HepG2 (cell line): ENCODE data around the gene SAE1. TPM values are rescaled to one million over a fixed set of nuclear protein-coding genes. Genes with fewer than 3 reads are reported as not detected.

ENCODE experiments used
- ATAC-seq: fragments of 200-7000 bp; cut with Tn5 transposase; 3 replicates; pipeline ENCODE4 v1.9.1; 2020; ENCODE audit warnings: mild to moderate bottlenecking, moderate library complexity
- BruUV-seq: library from RNA; stranded (reverse); fragments of 400-500 nt; replicated peaks from 2 replicates; lab custom pipeline; 2021; lab: Mats Ljungman, UMichigan
- CTCF ChIA-PET: fragments of 300-600 bp; formaldehyde crosslinking; extraction: SDS; loops from one replicate; lab custom pipeline; 2021; ENCODE audit warnings: low total read pairs, inconsistent platforms, low intra/inter-chr PET ratio; lab: Yijun Ruan, JAX
- POLR2A ChIA-PET: fragments of 350-600 bp; sonication (Branson Sonifier 250); formaldehyde crosslinking; loops from one replicate; lab custom pipeline; 2020; ENCODE audit warnings: antibody characterized with exemption, inconsistent platforms; lab: Yijun Ruan, JAX
- DNase-seq: peaks from one replicate; pipeline ENCODE4 v3.0.0-alpha.2; 2015; ENCODE audit warnings: low spot score
- FAIRE-seq: peaks from 3 replicates; lab custom pipeline; 2011; peaks lifted over from hg19 to GRCh38; lab: Jason Lieb, UNC
- H2AFZ ChIP-seq: one replicate; pipeline ENCODE4 v1.6.1; 2011; ENCODE audit warnings: low read length, inconsistent platforms
- H3K27ac ChIP-seq: fragments of 300-600 bp; 3 replicates; pipeline ENCODE4 v1.8.0; 2011; ENCODE audit warnings: mixed run types, mild to moderate bottlenecking, mixed read lengths, low read length, inconsistent platforms; ENCODE audit not compliant: insufficient read depth; ENCODE audit errors: extremely low read length
- H3K27me3 ChIP-seq, 2 experiments: fragments of 200-600 bp in 1 of 2; 2 replicates in 1 of 2; 3 replicates in 1 of 2; pipeline versions ENCODE4 v1.6.0 to v1.8.0; 2011; ENCODE audit warnings: low read length in 2 of 2, mild to moderate bottlenecking in 2 of 2, moderate library complexity in 2 of 2, inconsistent platforms in 1 of 2; ENCODE audit not compliant: insufficient read depth in 2 of 2, control insufficient read depth in 1 of 2
- H3K36me3 ChIP-seq, 2 experiments: fragments of 200-600 bp in 1 of 2; replicated peaks in 1 of 2; 2 replicates in 1 of 2; 3 replicates in 1 of 2; pipeline versions ENCODE4 v1.5.1 to v1.8.0; 2011; ENCODE audit warnings: low read length in 2 of 2, inconsistent platforms in 1 of 2; ENCODE audit not compliant: insufficient read depth in 2 of 2, control insufficient read depth in 1 of 2
- H3K4me1 ChIP-seq: 2 replicates; pipeline ENCODE4 v1.5.1; 2012; ENCODE audit warnings: low read length, inconsistent platforms; ENCODE audit not compliant: insufficient read depth
- H3K4me2 ChIP-seq: 2 replicates; pipeline ENCODE4 v1.6.0; 2011; ENCODE audit warnings: low read depth, low read length, inconsistent platforms
- H3K4me3 ChIP-seq, 3 experiments: fragments of 200-600 bp in 1 of 3; sonication (generic), shearing (Covaris generic) in 1 of 3; replicated peaks in 1 of 3; 2 replicates each; pipeline ENCODE4 v1.5.1; 2011 to 2016; ENCODE audit warnings: low read length in 3 of 3, inconsistent platforms in 2 of 3, low read depth in 2 of 3, mild to moderate bottlenecking in 2 of 3, control low read depth in 1 of 3, mixed read lengths in 1 of 3; ENCODE audit not compliant: insufficient read depth in 1 of 3
- H3K79me2 ChIP-seq: one replicate; pipeline ENCODE4 v1.6.1; 2011; ENCODE audit warnings: low read length, inconsistent platforms; ENCODE audit not compliant: insufficient read depth
- H3K9ac ChIP-seq: 2 replicates; pipeline ENCODE4 v1.6.0; 2011; ENCODE audit warnings: mild to moderate bottlenecking, low read depth, low read length, inconsistent platforms; ENCODE audit not compliant: insufficient read depth
- H3K9me3 ChIP-seq: 2 replicates; pipeline ENCODE4 v1.5.1; 2012; ENCODE audit warnings: mild to moderate bottlenecking, low read length
- H4K20me1 ChIP-seq: 2 replicates; pipeline ENCODE4 v1.6.0; 2011; ENCODE audit warnings: inconsistent platforms, mild to moderate bottlenecking, low read length, moderate library complexity; ENCODE audit not compliant: insufficient read depth
- ATM ChIP-seq: fragments of 450-650 bp; IDR thresholded peaks from 2 replicates; pipeline ENCODE4 v1.7.1; 2017; ENCODE audit warnings: mild to moderate bottlenecking, borderline replicate concordance
- ERF ChIP-seq: IDR thresholded peaks from 2 replicates; pipeline ENCODE4 v1.6.1; 2018; ENCODE audit warnings: missing biosample characterization, missing genetic modification reagents
- FLYWCH1 ChIP-seq: sonication (generic); formaldehyde crosslinking; IDR thresholded peaks from 2 replicates; pipeline ENCODE4 v1.8.1; 2023; ENCODE audit warnings: mild to moderate bottlenecking, missing genetic modification reagents
- KDM4B ChIP-seq: sonication (generic); formaldehyde crosslinking; IDR thresholded peaks from 2 replicates; pipeline ENCODE4 v1.4.0; 2020; ENCODE audit warnings: missing genetic modification reagents
- PHF8 ChIP-seq: sonication (generic); formaldehyde crosslinking; IDR thresholded peaks from 2 replicates; pipeline ENCODE4 v1.5.0; 2020; ENCODE audit warnings: missing genetic modification reagents
- SNAI1 ChIP-seq: sonication (generic); formaldehyde crosslinking; IDR thresholded peaks from 2 replicates; pipeline ENCODE4 v1.5.0; 2020; ENCODE audit warnings: mild to moderate bottlenecking, missing genetic modification reagents, borderline replicate concordance
- SP1 ChIP-seq, 2 experiments: fragments of 450-650 bp in 1 of 2; sonication (generic) in 1 of 2; formaldehyde crosslinking in 1 of 2; IDR thresholded peaks; 2 replicates each; pipeline versions ENCODE4 v1.4.0 to v1.6.1; 2016 to 2020; ENCODE audit warnings: missing genetic modification reagents in 1 of 2
- ZBTB20 ChIP-seq: sonication (generic); formaldehyde crosslinking; IDR thresholded peaks from 2 replicates; pipeline ENCODE4 v1.8.1; 2023; ENCODE audit warnings: missing genetic modification reagents, low read depth, mild to moderate bottlenecking, borderline replicate concordance
- ZNF20 ChIP-seq: sonication (generic); formaldehyde crosslinking; IDR thresholded peaks from 2 replicates; pipeline ENCODE4 v1.4.0; 2020; ENCODE audit warnings: mild to moderate bottlenecking, moderate library complexity, missing genetic modification reagents
- ZNF414 ChIP-seq: sonication (generic); formaldehyde crosslinking; IDR thresholded peaks from 2 replicates; pipeline ENCODE4 v1.5.0; 2020; ENCODE audit warnings: missing genetic modification reagents
- ZNF83 ChIP-seq: sonication (generic); formaldehyde crosslinking; IDR thresholded peaks from 2 replicates; pipeline ENCODE4 v1.4.0; 2020; ENCODE audit warnings: missing genetic modification reagents, mild to moderate bottlenecking, borderline replicate concordance
- WGBS: methylation state at CpG from one replicate; pipeline ENCODE4 v1.1.6; 2017; ENCODE audit warnings: low lambda C conversion rate; 5-methylcytosine and 5-hydroxymethylcytosine counted together
- in situ Hi-C: cut with HindIII; loops from 2 replicates; pipeline ENCODE4 v1.10.0; 2017; ENCODE audit warnings: low pct_unique_long_range_greater_than_20kb; ENCODE audit not compliant: extremely low pct_ligation_motif_present
- intact Hi-C: fragments of 100-400 bp; cut with micrococcal nuclease; formaldehyde crosslinking; loops from one replicate; pipeline ENCODE4 v1.10.0; 2022; ENCODE audit not compliant: unreplicated experiment
- polyA plus RNA-seq, 8 experiments: library from polyadenylated mRNA; depleted of rRNA in 3 of 8; stranded (reverse) in 7 of 8; unstranded in 1 of 8; fragments of >200 nt; fragmentation: Illumina TruSeq in 4 of 8; extraction: Trizol in 4 of 8; gene quantifications; 2 replicates each; pipeline versions ENCODE4 v1.2.1 to v1.2.3, GENCODE V29; 2011 to 2016; ENCODE audit warnings: low read depth in 4 of 8, missing spikeins in 1 of 8, mixed read lengths in 1 of 8; ENCODE audit not compliant: insufficient read depth in 1 of 8
- total RNA-seq, 5 experiments: library from RNA; depleted of rRNA; stranded (reverse); fragments of >200 nt; fragmentation: Illumina TruSeq; extraction: Trizol; gene quantifications; 2 replicates each; pipeline ENCODE4 v1.2.3, GENCODE V29; 2016; ENCODE audit warnings: low read depth in 1 of 5
- TF ChIP-seq, protein P1 (sequence below): fragments of 450-650 bp; IDR thresholded peaks from 2 replicates; pipeline ENCODE4 v1.6.1; 2017; ENCODE audit warnings: mild to moderate bottlenecking

SAE1 gene
- total and polyA plus RNA-seq, 2 of the 13 experiments (the other 11 are each of a cell fraction or from before 2014, with no cell fraction given): 87.6 to 197 TPM

DNA sequence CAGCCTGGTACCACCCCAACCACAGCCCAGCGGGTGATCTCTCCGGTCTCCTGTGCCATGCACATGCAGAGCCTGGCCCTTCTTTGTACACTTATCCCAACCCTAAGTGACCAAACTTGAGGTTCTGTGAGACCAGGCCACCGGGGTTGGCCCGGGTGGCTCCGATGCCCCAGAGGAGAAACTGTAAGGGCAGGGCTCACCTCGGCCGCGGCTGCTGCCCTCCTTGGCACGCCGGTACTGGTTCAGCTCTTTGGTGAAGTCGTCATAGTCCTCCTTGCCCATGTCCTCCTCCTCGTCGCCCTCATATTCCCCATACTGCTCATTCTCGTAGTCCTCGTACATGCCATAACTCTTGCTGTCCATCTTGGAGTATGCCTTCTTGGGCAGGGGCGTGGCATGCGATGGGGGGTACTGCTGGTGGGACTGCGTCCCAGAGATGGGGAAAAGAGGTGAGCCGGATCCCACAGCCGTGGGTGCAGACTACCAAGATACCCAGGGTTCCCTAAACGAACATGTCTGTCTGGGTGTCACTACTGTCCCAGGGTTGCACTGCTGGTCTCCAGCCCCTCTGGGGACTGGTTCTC is 40.8 kb upstream of the SAE1 start (continued):
- no peak for TF ChIP-seq FLYWCH1
- no peak for TF ChIP-seq ZNF20 (CRISPR knock-in tag)

DNA sequence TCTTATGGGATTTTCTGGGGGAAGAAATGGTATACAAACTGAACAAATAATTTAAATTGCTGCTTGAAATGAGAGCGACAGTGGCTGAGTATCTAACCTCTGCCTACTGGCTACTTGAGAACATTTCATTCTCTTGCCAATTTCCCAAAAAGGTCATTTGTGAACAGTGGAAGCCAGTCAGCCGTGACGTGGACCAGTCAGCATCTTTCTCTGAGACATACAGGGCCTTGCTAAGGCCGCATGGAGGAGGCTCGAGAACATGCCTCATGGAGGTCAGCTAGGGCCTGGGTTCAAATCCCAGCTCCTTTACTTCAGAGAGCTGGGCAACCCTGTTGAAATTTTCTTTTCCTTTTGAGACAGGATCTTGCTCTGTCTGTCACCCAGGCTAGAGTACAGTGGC is 37.4 kb upstream of the SAE1 start:
- Histone ChIP-seq H3K9ac (no peak overlapping the region), H3K27ac (no peak overlapping the region), H2AFZ (no peak overlapping the region), H3K9me3 (no peaks in the 10 kb centered on the region), H4K20me1 (no peaks in the 10 kb centered on the region), H3K4me1 (peaks cover 48% of the 10 kb centered on the region), H3K79me2 (peaks cover 26% of the 10 kb centered on the region), H3K4me3 (no peak overlapping the region), H3K36me3 (peaks cover 14 to 49% of the 10 kb centered on the region in 2 experiments), H3K27me3 (no peaks in the 10 kb centered on the region), H3K4me2 (no peak overlapping the region)
- intact Hi-C loops (no loop called here), in situ Hi-C loops (no loop called here)
- FAIRE-seq: no peak
- no peak for TF ChIP-seq SP1 (IDR thresholded peaks at IDR 0.05)
- TF ChIP-seq SP1 (CRISPR knock-in tag; IDR thresholded peaks at IDR 0.05): no peak
- TF ChIP-seq ZBTB20 (CRISPR knock-in tag): no peak
- TF ChIP-seq ZNF414: no peak
- no peak for TF ChIP-seq ATM
- TF ChIP-seq ERF: no peak
- no peak for TF ChIP-seq KDM4B (CRISPR knock-in tag)
- TF ChIP-seq ZNF83 (CRISPR knock-in tag): no peak
- TF ChIP-seq, protein P1, sequence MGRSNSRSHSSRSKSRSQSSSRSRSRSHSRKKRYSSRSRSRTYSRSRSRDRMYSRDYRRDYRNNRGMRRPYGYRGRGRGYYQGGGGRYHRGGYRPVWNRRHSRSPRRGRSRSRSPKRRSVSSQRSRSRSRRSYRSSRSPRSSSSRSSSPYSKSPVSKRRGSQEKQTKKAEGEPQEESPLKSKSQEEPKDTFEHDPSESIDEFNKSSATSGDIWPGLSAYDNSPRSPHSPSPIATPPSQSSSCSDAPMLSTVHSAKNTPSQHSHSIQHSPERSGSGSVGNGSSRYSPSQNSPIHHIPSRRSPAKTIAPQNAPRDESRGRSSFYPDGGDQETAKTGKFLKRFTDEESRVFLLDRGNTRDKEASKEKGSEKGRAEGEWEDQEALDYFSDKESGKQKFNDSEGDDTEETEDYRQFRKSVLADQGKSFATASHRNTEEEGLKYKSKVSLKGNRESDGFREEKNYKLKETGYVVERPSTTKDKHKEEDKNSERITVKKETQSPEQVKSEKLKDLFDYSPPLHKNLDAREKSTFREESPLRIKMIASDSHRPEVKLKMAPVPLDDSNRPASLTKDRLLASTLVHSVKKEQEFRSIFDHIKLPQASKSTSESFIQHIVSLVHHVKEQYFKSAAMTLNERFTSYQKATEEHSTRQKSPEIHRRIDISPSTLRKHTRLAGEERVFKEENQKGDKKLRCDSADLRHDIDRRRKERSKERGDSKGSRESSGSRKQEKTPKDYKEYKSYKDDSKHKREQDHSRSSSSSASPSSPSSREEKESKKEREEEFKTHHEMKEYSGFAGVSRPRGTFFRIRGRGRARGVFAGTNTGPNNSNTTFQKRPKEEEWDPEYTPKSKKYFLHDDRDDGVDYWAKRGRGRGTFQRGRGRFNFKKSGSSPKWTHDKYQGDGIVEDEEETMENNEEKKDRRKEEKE: no peak
- no peak for TF ChIP-seq PHF8 (CRISPR knock-in tag)
- TF ChIP-seq SNAI1 (CRISPR knock-in tag): no peak
- ChIA-PET POLR2A (interaction anchor here (3.4 to 11.1 kb wide), 2 partner anchors 18 to 39 kb away, joined by 24 to 456 read pairs; partner anchors contain the start of genes SAE1 and ZC3H4), CTCF (no interaction called here)
- DNase-seq: no peak
- no TSS peak for BruUV-seq
- ATAC-seq: no peak
- 100% methylated on average over 3 of the region's 5 CpGs for WGBS
